GM19395 (cell line): ENCODE data around the gene GSTM1.

Experiments used
- ATAC-seq: cut with Tn5 transposase; IDR thresholded peaks from one replicate; pipeline ENCODE4 v1.9.1; 2021; ENCODE audit warnings: mild to moderate bottlenecking, moderate library complexity; ENCODE audit not compliant: unreplicated experiment

Gene GSTM1

DNA sequence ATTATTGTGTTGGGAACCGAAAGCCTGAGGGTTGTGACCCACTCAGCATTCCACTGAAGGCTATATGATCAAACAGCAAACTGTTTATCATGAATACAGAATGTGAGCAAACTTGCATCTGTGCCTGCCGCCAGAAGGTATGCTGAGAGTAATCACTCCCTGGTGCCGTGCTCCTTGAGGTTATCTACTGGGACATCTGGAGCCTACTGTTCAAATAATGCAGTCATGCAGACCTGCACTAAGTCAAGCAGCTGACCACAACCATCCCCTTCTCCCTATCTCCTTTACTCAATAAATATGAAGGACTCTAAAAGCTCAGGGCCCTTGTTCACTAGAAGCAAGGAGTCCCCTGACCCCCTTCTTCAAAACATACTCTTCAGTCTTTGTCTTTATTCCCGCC is 37.9 kb downstream of the GSTM1 start:
- ATAC-seq: no peak

DNA sequence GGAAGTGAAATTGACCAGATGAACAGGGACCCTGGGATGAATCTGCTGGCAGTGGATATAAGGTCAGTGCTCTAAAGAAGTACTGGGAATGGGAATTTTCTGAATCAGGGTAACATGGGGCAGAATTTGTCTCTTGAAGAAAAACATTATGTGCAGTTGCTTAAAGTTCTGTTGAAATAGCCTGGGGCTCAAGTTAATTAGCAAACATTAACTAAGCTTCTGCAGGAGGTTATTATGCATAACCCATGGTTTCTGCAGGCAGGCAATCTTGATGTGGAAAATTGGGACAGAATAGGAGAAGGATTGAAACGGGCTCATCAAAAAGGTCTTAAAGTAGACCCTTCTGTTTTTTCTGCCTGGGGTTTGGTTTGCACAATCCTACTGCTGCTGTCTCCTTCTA is 38.4 kb downstream of the GSTM1 start:
- ATAC-seq: no peak

DNA sequence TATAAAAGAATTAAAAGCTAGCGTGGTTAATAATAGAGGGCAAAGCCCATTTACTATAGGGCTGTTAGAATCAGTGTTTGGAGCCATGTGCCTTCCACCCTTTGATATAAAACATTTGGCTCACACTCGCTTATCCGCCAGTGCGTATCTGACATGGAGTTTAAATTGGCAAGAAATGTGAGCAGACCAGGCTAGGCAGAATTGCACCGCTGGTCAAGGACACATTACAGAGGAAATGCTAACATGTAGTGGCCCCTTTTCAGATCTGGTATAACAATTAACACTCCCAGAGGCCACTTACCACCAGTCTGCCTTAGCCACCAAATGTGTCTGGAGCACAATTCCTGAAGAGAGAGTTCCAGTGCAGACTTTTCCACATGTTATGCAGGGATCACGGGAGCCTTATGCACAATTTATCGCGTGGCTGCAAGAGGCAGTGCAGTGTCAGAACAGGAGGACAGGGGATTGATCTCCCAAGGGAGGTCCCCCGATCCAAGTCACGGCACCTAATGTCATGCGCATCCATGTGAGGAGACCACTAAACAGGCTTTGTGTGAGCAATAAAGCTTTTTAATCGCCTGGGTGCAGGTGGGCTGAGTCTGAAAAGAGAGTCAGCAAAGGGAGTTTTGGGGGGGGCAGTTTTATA is 39.2 kb downstream of the GSTM1 start:
- ATAC-seq: no peak

DNA sequence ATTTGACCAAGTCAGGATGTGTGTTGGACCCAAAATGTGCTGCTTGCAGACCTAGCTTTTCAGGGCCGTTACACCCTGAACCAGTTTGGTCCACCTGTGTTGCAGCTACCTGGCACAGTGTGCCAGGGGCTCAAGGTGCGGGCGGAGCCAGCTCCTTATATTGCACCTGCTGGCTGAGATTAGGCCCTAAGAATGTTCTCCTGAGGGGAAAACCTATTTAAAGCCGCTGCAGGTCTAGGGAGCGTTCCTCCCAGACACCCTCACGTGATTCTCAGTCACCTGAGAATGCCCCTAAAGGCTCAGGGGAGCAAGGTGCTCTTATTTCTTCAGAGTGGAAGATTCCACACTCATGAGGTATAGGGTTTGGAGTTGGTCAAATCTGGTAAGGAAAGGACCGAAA is 41.3 kb downstream of the GSTM1 start:
- no peak for ATAC-seq

DNA sequence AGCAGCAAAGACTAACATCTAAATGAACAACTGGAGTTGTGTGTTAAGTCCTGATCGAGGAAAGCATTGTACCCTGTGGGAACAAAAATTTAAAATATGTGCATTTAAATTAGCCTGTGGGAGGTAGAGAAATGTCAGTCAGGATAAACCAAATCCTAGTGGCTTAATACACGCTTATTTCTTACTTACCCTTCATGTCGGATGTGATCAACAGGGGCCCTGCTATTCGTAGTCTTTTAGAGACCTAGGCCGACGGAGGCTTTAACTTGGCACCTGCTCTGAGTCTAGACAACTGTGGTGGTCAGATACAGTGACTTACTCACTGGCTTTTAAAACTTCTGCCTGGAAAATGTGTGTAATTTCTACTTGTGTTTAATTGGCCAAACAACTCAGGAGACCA is 43.0 kb downstream of the GSTM1 start:
- no peak for ATAC-seq

DNA sequence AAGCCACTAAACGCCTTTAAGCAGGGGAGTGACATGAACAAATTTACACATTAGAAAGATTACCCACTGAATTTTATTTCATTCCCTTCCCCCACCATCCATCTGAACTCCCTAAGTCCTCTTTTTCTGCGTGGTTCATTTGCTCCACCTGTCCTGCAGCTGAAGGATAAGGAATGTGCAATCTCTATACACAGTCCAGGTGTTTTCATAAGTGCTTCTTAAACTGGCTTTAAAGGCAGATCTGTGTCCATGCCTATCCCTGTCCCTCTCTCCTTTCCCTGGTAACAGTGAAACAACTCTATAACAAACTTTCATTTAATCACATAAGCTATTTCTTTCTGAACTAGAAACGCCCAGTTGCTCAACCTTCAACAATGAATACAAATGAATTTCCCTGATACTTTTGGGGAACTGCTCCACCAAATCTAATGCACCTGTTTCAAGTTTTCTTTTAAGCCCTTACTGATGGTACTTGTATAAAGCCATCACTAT is 44.8 kb downstream of the GSTM1 start:
- ATAC-seq: no peak

DNA sequence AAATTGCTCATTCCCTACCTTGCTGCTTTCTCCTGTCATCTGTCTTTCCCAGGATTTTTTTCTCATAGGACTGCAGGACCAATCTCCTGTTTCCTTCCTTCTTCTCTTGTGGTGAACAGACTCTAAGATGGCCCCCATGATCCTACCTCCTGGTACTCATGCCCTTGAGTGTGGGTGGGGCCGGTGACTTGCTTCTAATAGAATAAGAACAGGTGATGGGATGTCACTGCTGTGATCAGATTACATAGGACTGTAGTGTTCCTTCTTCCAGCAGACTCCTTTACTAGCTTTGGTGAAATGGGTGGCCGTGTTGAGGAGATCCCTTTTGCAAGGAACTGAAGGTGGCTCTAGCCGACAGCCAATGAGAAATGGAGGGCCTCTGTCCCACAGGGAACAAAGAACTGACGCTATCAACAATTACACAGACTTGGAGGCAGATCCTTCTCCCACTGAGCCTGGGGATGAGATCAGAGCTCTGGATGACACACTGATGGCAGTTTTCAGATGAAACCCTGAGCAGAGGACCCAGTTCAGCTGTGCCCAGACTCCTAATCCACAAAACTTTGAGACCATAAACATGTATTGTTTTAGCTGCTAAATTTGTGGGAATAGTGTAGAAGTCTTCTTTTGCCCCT is 45.7 kb downstream of the GSTM1 start:
- ATAC-seq: no peak

DNA sequence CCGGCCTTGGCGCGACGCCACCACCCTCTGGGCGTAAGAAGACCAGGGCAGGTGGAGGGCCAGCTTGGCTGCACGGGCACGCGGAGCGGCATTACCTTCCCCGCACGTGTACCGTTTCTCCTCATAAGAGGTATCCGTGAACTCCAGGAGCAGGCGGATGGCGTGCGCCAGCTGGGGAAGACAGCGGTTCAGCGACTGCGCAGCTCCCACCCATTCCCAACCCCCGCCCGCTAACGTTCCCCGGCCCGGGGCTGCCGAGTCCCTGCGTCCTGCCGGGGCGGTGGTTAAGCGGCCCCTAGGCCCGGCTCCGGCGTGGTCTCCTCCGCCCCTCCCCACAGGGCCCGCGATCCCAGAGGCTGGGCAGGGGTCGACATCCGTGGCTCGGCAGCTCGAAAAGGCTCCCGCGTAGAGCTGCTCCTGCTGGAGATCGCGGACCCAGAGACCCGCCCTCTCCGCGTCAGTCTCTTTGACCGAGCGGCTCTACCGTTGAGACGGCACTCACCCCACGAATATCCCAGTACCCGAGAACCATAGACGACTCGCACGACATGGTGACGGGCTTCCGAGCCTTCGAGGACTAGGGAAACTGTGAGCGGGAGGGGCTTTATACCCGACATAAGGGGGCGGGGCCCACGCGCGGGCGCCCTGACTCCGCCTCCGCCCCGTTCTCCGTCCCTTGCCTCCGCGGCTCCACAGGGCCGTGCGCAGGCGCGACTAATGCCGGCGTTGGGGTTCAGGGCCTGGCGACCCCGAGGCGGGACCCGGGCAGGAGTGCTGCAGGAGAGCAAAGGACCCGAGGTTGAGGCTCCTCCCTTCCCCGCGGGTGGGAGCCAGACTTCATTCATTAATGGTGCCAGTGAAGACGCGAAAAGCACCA is 52.4 kb downstream of the GSTM1 start:
- ATAC-seq: peak; percentile 90

DNA sequence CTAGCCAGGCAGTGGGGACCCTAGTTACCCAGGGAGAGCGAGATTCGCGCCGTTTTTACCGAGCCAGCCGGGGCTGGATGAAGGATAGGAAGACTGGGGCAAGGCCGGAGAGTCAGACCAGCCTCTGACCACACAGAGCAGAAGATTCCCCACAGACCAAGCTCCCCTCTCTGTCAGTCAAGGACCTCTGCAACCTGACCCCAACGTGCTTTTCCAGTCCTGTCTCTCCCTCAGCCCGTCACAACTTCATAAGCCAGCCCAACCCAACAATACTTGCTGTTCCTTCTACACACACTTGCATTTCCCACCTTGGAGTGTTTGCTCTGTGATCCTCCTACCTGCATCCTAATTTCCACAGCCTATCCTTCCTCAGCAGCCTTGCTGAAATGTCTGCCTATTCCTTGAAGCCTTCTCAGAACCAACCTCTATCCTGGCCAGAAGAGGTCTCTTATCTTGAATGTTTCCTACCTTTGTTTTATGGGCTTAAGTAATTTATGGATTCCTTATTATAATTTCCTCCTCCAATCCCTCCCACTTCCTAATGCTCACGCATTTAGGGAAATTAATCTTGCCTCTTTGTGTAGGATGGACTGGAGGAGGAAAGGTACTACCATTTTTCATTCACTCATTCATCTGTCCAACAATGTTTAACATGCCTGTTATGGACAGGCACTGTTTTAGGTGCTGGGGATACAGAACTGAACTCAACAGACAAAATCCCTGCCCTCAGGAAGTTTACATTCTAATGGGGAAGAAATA is 53.2 kb downstream of the GSTM1 start, which contains the start of gene GSTM3:
Gene GSTM3 (minus strand): TSS at position 424 of the 759 bp plus-strand sequence. CDS start 751 bp downstream, outside the sequence.
- peak; percentile 23 for ATAC-seq
